Measurements from ENCODE around the gene NCR1. TPM values are rescaled to one million over a fixed set of nuclear protein-coding genes. Genes with fewer than 3 reads are reported as not detected.

Gene NCR1
- total RNA-seq, 1 experiment from 2014 or later = not detected

Other genes starting within 250 kb of the NCR1 start
- gene LILRB4, start 243.2 kb upstream of the NCR1 start, total RNA-seq (2014; rRNA removed; shearing (Covaris generic)) = not detected in 2 replicates
- not detected in 2 replicates for gene KIR3DL3, start 181.7 kb upstream of the NCR1 start, total RNA-seq (2014; rRNA removed; shearing (Covaris generic))
- gene KIR2DL3, start 167.6 kb upstream of the NCR1 start, total RNA-seq (2014; rRNA removed; shearing (Covaris generic)) = not detected in 2 replicates
- gene KIR2DL1, start 136.4 kb upstream of the NCR1 start, total RNA-seq (2014; rRNA removed; shearing (Covaris generic)) = not detected in 2 replicates
- not detected in 2 replicates for gene KIR2DL4, start 102.5 kb upstream of the NCR1 start, total RNA-seq (2014; rRNA removed; shearing (Covaris generic))
- not detected in 2 replicates for gene KIR3DL1, start 89.7 kb upstream of the NCR1 start, total RNA-seq (2014; rRNA removed; shearing (Covaris generic))
- not detected in 2 replicates for gene KIR2DS4, start 73.5 kb upstream of the NCR1 start, total RNA-seq (2014; rRNA removed; shearing (Covaris generic))
- not detected in 2 replicates for gene KIR3DL2, start 55.7 kb upstream of the NCR1 start, total RNA-seq (2014; rRNA removed; shearing (Covaris generic))
- not detected in 2 replicates for gene FCAR, start 31.9 kb upstream of the NCR1 start, total RNA-seq (2014; rRNA removed; shearing (Covaris generic))
- gene NLRP7, start 41.4 kb downstream of the NCR1 start, total RNA-seq (2014; rRNA removed; shearing (Covaris generic)) = not detected in 2 replicates
- gene NLRP2, start 60.2 kb downstream of the NCR1 start, total RNA-seq (2014; rRNA removed; shearing (Covaris generic)) = not detected in 2 replicates
- not detected in 2 replicates for gene GP6, start 132.1 kb downstream of the NCR1 start, total RNA-seq (2014; rRNA removed; shearing (Covaris generic))
- 3.7 and 7.1 TPM in 2 replicates for gene RDH13, start 157.0 kb downstream of the NCR1 start, total RNA-seq (2014; rRNA removed; shearing (Covaris generic))
- gene EPS8L1, start 169.7 kb downstream of the NCR1 start, total RNA-seq (2014; rRNA removed; shearing (Covaris generic)) = 3.5 and 11.8 TPM in 2 replicates
- 72.7 and 82.4 TPM in 2 replicates for gene PPP1R12C, start 211.5 kb downstream of the NCR1 start, total RNA-seq (2014; rRNA removed; shearing (Covaris generic))
- gene TNNT1, start 243.1 kb downstream of the NCR1 start, total RNA-seq (2014; rRNA removed; shearing (Covaris generic)) = 0.34 and 3.4 TPM in 2 replicates